Brain microvascular endothelial cell (primary cell): ENCODE data around the gene CERT1.

Experiments used
- DNase-seq: peaks from one replicate; pipeline ENCODE4 v3.0.0-alpha.2; 2020
- H3K27ac ChIP-seq: fragments of 250-450 bp; sonication (Bioruptor Pico); 2 replicates; pipeline ENCODE4 v1.5.1; 2020; ENCODE audit warnings: mild to moderate bottlenecking, moderate library complexity
- H3K27me3 ChIP-seq: fragments of 250-450 bp; sonication (Bioruptor Pico); replicated peaks from 2 replicates; pipeline ENCODE4 v1.5.1; 2020; ENCODE audit warnings: mild to moderate bottlenecking
- H3K36me3 ChIP-seq: fragments of 250-450 bp; sonication (Bioruptor Pico); replicated peaks from 2 replicates; pipeline ENCODE4 v1.5.1; 2020; ENCODE audit warnings: mild to moderate bottlenecking
- H3K4me3 ChIP-seq: 2 replicates; pipeline ENCODE4 v1.5.1; 2011; ENCODE audit warnings: low read depth, mild to moderate bottlenecking, control low read depth, low read length, moderate library complexity
- CTCF ChIP-seq: IDR thresholded peaks from 2 replicates; pipeline ENCODE4 v1.5.1; 2011; ENCODE audit warnings: low read depth, mild to moderate bottlenecking, moderate library complexity, low read length, control low read depth, inconsistent platforms; ENCODE audit errors: missing control alignments
- in situ Hi-C: cut with HindIII; loops from 2 replicates; pipeline ENCODE4 v1.10.0; 2017; ENCODE audit warnings: low sequenced_read_pairs, low pct_ligation_motif_present

The CERT1 gene

DNA sequence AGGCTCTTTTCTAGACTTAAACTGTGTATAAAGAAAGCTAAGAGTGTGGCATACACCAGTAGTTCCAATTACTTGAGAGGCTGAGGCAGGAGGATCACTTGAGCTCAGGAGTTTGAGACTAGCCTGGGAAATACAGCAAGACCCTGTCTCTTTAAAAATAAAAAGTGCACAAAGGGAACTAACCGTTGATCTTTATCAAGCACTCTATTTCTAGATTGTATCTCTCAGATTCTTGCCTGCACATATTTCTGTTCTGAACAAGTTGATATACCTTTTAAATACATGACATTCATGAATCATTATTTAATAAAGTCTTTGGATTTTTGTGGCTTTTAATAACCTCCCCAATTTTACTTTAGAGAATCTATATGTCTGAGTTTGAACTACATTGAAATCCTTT is 127.2 kb downstream of the CERT1 start:
- DNase-seq = no peak
- in situ Hi-C loops = no loop called here
- H3K27me3 ChIP-seq = no peaks in the 10 kb centered on the region
- peaks cover 33% of the 10 kb centered on the region for H3K36me3 ChIP-seq
- no peak overlapping the region for H3K27ac ChIP-seq
- no peak overlapping the region for H3K4me3 ChIP-seq
- TF ChIP-seq CTCF = no peak

- H3K4me3 ChIP-seq = no peak overlapping the region
- no peaks in the 10 kb centered on the region for H3K27me3 ChIP-seq
- TF ChIP-seq CTCF = no peak
- no peak for DNase-seq
- in situ Hi-C loops = no loop called here
- no peak overlapping the region for H3K27ac ChIP-seq
- H3K36me3 ChIP-seq = peaks cover 39% of the 10 kb centered on the region
Measured at GRCh38 chr5:75381456-75381855, 130.0 kb downstream of the CERT1 start.

DNA sequence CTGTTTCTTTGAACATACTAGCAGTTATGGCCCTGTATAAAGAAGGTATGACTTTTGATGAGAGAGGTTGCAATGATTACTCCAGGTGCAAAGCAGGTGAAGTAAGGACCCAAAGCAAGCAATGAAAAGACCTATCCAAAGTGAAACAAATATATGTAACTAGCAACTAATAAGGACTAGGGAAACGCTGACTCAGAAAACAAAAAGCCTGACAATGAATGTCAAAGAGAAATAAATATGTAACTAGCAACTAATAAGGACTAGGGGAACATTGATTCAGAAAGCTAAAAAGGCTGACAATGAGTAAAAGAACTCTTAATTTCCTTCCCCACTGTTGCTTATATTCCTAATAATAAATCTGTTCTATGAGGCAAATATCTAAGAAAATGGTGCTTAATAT is 131.3 kb downstream of the CERT1 start:
- in situ Hi-C loops = no loop called here
- H3K4me3 ChIP-seq = no peak overlapping the region
- no peak for TF ChIP-seq CTCF
- H3K27me3 ChIP-seq = no peaks in the 10 kb centered on the region
- peaks cover 36% of the 10 kb centered on the region for H3K36me3 ChIP-seq
- H3K27ac ChIP-seq = no peak overlapping the region
- no peak for DNase-seq

- no peak for DNase-seq
- Histone ChIP-seq H3K36me3 (peaks cover 24% of the 10 kb centered on the region), H3K4me3 (no peak overlapping the region), H3K27me3 (no peaks in the 10 kb centered on the region), H3K27ac (no peak overlapping the region)
- in situ Hi-C loops = no loop called here
- TF ChIP-seq CTCF = no peak
Measured at GRCh38 chr5:75375414-75375813, 136.0 kb downstream of the CERT1 start.

DNA sequence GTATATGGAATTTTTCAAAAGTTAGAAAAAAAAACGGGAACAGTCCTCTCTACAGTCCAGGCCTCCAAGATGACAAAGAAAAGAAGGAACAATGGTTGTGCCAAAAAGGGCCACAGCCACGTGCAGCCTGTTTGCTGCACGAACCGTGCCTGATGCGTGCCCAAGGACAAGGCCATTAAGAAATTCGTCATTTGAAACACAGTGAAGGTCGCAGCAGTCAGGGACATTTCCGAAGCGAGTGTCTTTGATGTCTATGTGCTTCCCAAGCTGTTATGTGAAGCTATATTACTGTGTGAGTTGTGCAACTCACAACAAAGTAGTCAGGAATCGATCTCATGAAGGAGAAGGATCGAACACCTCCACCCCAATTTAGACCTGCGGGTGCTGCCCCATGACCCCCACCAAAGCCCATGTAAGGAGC is 137.0 kb downstream of the CERT1 start:
- TF ChIP-seq CTCF = no peak
- DNase-seq = no peak
- Histone ChIP-seq H3K36me3 (peaks cover 22% of the 10 kb centered on the region), H3K27me3 (no peaks in the 10 kb centered on the region), H3K27ac (no peak overlapping the region), H3K4me3 (no peak overlapping the region)
- in situ Hi-C loops = no loop called here

DNA sequence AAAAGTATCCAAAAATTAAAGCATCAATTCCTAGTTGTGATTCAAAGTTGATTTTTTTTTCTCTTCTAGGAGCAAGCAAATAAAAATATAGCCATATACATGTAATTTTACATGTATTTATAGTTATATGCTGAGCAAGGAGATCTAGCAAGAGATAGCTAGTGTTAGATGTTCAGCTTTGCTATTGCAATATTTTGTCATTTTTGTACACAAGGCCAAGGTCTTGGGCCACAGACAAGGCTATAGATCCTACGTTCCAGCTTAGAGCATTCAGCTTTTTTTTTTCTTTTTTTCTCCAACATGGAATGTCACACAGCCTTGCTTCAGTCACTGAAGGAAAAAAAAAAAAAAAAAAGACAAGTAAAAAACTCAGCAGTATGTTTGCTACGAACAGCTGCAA is 137.6 kb downstream of the CERT1 start:
- no peak for DNase-seq
- Histone ChIP-seq H3K4me3 (no peak overlapping the region), H3K27me3 (no peaks in the 10 kb centered on the region), H3K27ac (no peak overlapping the region), H3K36me3 (peaks cover 18% of the 10 kb centered on the region)
- no peak for TF ChIP-seq CTCF
- in situ Hi-C loops = no loop called here
